DOHH2 (cell line): Measurements from ENCODE around the gene KCNK3.

Experiments used
- CTCF ChIP-seq: fragments of 200-600 bp; sonication (generic); IDR thresholded peaks from one replicate; pipeline ENCODE4 v1.5.1; 2014; ENCODE audit warnings: antibody characterized with exemption, mild to moderate bottlenecking, low read depth, low read length; ENCODE audit not compliant: poor library complexity, severe bottlenecking
- EZH2phosphoT487 ChIP-seq: fragments of 200-600 bp; sonication (generic); IDR thresholded peaks from 2 replicates; pipeline ENCODE4 v1.6.1; 2017; ENCODE audit warnings: borderline replicate concordance, mild to moderate bottlenecking, antibody characterized with exemption, low read length, moderate library complexity, mixed read lengths

DNA sequence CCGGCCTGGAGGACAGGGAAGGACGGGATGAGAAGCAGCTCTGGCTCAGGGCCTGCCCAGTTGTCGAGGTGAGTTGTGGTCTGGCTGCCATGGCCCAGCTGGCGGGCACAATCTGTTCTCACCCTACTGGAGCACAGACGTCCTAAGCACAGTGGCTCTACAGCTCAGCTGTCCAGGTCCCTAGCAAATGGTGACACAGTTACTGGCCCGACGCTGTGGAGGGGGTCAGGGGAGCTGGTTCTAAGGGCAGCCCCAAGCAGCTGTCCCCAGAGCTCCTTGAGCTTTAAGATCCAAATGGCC lies 32.9 kb downstream of the KCNK3 start:
- TF ChIP-seq CTCF (no peak), EZH2phosphoT487 (no peak)
